ENCODE data around the gene PTGES2. TPM values are rescaled to one million over a fixed set of nuclear protein-coding genes. Genes with fewer than 3 reads are reported as not detected.

The PTGES2 gene
- total and polyA plus RNA-seq, 11 donors: 116 to 179 (median 139) TPM

DNA sequence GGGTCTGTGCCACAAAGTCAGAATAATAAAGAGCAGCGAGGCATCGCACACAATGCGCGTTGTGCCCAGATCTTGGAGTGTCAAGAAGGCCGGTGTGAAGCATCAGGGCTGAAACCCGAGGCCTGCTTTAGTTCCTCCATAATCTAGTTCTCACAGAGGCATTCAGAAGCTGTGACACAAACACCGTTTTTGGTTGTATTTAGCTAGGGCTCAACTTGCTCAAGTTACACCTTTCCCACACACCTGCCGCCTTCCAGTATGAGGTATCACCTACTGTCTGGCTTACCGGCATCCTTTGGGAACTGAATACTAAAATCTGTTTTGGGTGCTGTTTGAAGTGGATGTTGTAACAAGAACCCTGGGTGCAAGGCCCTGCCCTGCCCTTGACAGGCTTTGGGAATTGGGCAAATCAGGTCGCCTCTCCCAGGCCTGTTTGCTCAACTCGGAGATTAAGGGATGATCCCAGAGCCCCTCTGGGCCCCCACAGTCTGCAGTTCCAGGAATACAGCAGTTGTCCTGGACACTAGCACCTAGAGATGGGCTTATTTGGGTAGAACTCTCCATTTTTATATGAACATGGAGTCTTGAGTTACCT lies 32.5 kb downstream of the PTGES2 start:
- Histone ChIP-seq H3K9me3 (no peaks in the 10 kb centered on the region), H3K27me3 (no peaks in the 10 kb centered on the region), H3K27ac (peak overlapping the region in 11 of 12 donors; percentile 71 to 96 (median 81)), H3K4me1 (peaks cover 15 to 96% (median 61%) of the 10 kb centered on the region in 12 donors), H3K4me3 (peak overlapping the region in 1 of 12 donors; percentile 9), H3K36me3 (no peaks in the 10 kb centered on the region)
- intact Hi-C loops (cut with DNase I): loop anchor here in 1 of 10 donors (2.0 kb wide), 1 partner anchor 26 kb away; the partner anchor contains the start of gene SLC25A25
- TF ChIP-seq, protein P1, sequence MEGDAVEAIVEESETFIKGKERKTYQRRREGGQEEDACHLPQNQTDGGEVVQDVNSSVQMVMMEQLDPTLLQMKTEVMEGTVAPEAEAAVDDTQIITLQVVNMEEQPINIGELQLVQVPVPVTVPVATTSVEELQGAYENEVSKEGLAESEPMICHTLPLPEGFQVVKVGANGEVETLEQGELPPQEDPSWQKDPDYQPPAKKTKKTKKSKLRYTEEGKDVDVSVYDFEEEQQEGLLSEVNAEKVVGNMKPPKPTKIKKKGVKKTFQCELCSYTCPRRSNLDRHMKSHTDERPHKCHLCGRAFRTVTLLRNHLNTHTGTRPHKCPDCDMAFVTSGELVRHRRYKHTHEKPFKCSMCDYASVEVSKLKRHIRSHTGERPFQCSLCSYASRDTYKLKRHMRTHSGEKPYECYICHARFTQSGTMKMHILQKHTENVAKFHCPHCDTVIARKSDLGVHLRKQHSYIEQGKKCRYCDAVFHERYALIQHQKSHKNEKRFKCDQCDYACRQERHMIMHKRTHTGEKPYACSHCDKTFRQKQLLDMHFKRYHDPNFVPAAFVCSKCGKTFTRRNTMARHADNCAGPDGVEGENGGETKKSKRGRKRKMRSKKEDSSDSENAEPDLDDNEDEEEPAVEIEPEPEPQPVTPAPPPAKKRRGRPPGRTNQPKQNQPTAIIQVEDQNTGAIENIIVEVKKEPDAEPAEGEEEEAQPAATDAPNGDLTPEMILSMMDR (IDR thresholded peaks at IDR 0.05): no peak
- TF ChIP-seq POLR2A (IDR thresholded peaks at IDR 0.05): no peak
- WGBS, 4 donors: 74 to 89% (median 87%) methylated on average over 11 of the region's 11 CpGs
- ATAC-seq (no peak), DNase-seq (peak in 1 of 5 donors; percentile 28)

DNA sequence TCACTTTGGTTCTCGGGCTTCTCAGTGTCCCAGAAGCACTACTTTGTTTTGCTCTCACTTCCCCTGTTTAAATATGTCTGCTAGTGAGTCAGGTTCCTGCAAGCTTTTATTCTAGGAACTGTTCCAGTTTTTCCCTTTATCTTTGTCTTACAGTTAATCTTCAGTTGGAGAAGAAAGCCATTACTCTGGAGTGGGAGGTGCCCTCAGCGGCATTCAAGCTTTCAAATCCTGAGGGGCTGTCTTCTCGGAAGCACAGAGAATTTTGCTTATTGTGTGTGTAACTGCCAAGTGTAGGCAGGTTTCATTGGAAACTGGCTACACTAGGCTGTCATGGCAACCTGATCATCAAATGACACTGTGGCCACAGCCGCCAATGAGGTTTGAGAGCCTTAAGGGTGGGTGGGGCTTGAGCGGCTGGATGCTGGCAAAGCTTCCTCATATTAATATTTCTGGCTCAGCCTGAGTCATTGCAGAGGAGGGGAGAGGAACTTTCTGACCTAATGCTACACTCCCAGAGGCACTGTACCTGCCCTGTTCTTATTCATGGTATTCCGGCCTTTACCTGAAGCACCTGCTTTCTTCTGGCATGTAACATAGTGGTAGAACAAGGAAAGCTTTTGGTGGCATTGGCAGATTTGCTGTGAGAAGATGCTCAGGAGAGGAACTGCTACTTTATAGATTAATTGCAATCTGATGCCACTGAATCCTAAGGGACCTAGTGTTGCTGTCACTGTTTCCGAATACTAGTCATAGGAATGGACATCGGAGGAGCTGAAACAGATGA lies 33.2 kb downstream of the PTGES2 start:
- Histone ChIP-seq H3K27ac (peak overlapping the region; percentile 48 to 96 (median 80)), H3K4me1 (peaks cover 15 to 89% (median 54%) of the 10 kb centered on the region in 12 donors), H3K4me3 (peak overlapping the region in 10 of 12 donors; percentile 4 to 41 (median 27)), H3K9me3 (no peaks in the 10 kb centered on the region), H3K36me3 (no peaks in the 10 kb centered on the region), H3K27me3 (no peaks in the 10 kb centered on the region)
- peak; percentile 90 to 95 (median 94) for DNase-seq
- TF ChIP-seq POLR2A (IDR thresholded peaks at IDR 0.05): peak; percentile 87 to 92
- TF ChIP-seq, protein P1 (IDR thresholded peaks at IDR 0.05): no peak
- peak; percentile 81 to 86 (median 84) for ATAC-seq
- 8 to 16% (median 12%) methylated on average over 8 of the region's 8 CpGs for WGBS, 4 donors
- intact Hi-C loops (cut with DNase I): loop anchor here in 1 of 10 donors (2.0 kb wide), 1 partner anchor 26 kb away; the partner anchor contains the start of gene SLC25A25

DNA sequence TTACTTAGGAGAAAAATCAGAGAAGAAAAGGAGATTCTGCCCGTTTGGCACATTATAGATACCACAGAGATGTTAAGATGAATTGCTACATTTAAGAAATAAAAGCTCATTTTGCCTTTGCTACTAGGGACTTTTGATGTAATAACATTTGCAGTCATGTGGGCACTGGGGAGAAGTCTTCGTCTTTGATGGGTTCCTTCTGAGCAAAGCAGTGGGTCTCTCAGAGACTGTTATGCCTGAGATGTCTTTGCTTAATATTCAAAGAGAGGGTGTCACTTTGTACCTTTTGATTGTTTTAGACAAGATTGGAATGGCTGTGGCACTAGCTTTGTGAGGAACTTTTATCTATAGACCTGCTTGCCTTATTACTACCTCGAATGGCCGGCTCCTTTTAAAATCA lies 34.5 kb downstream of the PTGES2 start:
- 57 to 71% (median 68%) methylated on average over 4 of the region's 4 CpGs for WGBS, 4 donors
- Histone ChIP-seq H3K36me3 (no peaks in the 10 kb centered on the region), H3K4me3 (no peak overlapping the region), H3K27ac (peak overlapping the region in 9 of 12 donors; percentile 71 to 96 (median 82)), H3K27me3 (no peaks in the 10 kb centered on the region), H3K9me3 (no peaks in the 10 kb centered on the region), H3K4me1 (peaks cover 12 to 85% (median 45%) of the 10 kb centered on the region in 12 donors)
- ATAC-seq (no peak), DNase-seq (no peak)
- TF ChIP-seq, protein P1 (IDR thresholded peaks at IDR 0.05): no peak
- TF ChIP-seq POLR2A (IDR thresholded peaks at IDR 0.05): no peak
- intact Hi-C loops (cut with DNase I): no loop called here
